ENCODE results near the gene SUGCT. TPM values are rescaled to one million over a fixed set of nuclear protein-coding genes. Genes with fewer than 3 reads are reported as not detected.

Gene SUGCT
- total RNA-seq, 1 experiment from 2014 or later, result 1.5 TPM

DNA sequence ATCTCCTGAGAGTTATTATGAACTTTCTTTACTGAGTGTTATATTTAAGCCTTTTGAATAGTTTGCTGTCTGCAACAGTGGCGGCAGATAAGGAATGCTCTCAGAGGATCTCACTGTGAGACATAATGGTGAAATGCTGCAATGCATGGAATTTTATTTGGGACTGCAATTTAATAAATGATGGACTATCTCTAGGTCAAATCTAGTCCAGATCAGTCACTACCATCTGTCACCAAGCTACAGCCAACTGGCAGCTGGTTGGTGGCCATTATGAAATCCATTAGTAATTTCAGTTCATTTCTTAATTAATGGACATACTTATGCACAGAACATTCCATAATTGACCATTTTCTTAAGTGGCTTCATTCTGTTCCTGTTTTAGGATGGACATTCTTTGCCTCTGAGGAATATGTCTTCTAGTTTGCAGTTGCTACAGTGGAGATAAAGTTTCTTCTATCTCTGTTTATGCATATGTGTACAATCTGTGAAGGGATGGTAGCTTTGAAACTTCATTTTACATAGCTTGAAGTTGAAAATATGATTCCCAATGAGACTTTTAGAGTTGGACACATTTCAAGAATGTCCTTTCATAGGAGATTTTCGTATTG lies 586.6 kb downstream of the SUGCT start:
- H3K4me3 ChIP-seq, result no peak overlapping the region
- no peaks in the 10 kb centered on the region for H3K9me3 ChIP-seq
- no peaks in the 10 kb centered on the region for H3K27me3 ChIP-seq
- no peaks in the 10 kb centered on the region for H3K36me3 ChIP-seq
- no peak for DNase-seq

DNA sequence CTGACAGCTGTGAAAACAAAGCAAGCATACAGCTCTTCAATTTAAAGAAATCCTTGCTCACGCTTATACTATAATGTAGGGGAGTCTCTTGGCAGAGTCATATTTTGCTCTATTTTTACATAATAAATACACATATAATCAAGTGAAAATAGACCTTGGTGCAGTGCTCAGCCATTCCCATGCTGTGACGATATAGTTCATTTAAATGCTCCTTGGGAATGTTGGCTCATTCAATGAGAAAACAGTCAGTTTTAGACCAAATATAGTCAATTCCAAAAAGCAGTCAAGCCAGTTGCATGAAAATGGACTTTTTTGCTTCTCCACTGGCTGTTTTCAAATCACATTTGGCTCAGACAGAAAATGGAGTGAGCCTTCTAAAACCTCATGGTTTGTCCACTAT lies 587.4 kb downstream of the SUGCT start:
- Histone ChIP-seq H3K27me3 (no peaks in the 10 kb centered on the region), H3K4me3 (no peak overlapping the region), H3K36me3 (no peaks in the 10 kb centered on the region), H3K9me3 (no peaks in the 10 kb centered on the region)
- DNase-seq, result no peak

GRCh38 chr7:40723829-40724228 lies 589.0 kb downstream of the SUGCT start:
- no peaks in the 10 kb centered on the region for H3K27me3 ChIP-seq
- no peaks in the 10 kb centered on the region for H3K9me3 ChIP-seq
- no peaks in the 10 kb centered on the region for H3K36me3 ChIP-seq
- H3K4me3 ChIP-seq, result no peak overlapping the region
- DNase-seq, result no peak

GRCh38 chr7:40726559-40726958 lies 591.8 kb downstream of the SUGCT start:
- H3K9me3 ChIP-seq, result no peaks in the 10 kb centered on the region
- no peak for DNase-seq
- H3K27me3 ChIP-seq, result no peaks in the 10 kb centered on the region
- H3K4me3 ChIP-seq, result no peak overlapping the region
- no peaks in the 10 kb centered on the region for H3K36me3 ChIP-seq

- H3K4me3 ChIP-seq, result no peak overlapping the region
- no peaks in the 10 kb centered on the region; the same call in 1 of the 2 replicates for H3K9me3 ChIP-seq
- DNase-seq, result no peak
- no peaks in the 10 kb centered on the region for H3K27me3 ChIP-seq
- no peaks in the 10 kb centered on the region for H3K36me3 ChIP-seq
Measured at GRCh38 chr7:40733114-40733513, 598.3 kb downstream of the SUGCT start.

GRCh38 chr7:40733578-40733977 lies 598.8 kb downstream of the SUGCT start:
- H3K4me3 ChIP-seq, result no peak overlapping the region
- H3K36me3 ChIP-seq, result no peaks in the 10 kb centered on the region
- H3K27me3 ChIP-seq, result no peaks in the 10 kb centered on the region
- DNase-seq, result no peak
- no peaks in the 10 kb centered on the region; the same call in 1 of the 2 replicates for H3K9me3 ChIP-seq

DNA sequence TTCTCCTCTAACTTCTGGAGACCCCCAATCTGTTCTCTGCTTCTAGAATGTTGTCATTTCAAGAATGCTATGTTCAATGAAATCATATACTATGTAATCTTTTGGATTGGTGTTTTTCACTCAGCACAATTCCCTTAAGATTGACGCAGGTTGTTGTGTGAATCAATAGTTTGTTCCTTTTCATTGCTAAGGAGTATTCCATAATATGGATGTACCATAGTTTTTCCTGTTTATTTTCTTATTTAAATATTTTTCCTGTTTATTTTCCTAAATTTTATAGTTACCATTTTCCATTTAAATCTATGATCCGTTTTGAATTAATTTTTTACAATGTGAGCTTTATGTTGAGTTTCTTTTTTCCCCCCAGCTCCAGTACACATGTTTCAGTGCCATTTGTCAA lies 604.5 kb downstream of the SUGCT start:
- Histone ChIP-seq H3K36me3 (no peaks in the 10 kb centered on the region), H3K9me3 (no peaks in the 10 kb centered on the region; the same call in 1 of the 2 replicates), H3K4me3 (no peak overlapping the region), H3K27me3 (no peaks in the 10 kb centered on the region)
- no peak for DNase-seq

- H3K27me3 ChIP-seq, result no peaks in the 10 kb centered on the region
- DNase-seq, result no peak
- no peak overlapping the region for H3K4me3 ChIP-seq
- H3K9me3 ChIP-seq, result no peaks in the 10 kb centered on the region; the same call in 1 of the 2 replicates
- no peaks in the 10 kb centered on the region for H3K36me3 ChIP-seq
Measured at GRCh38 chr7:40742270-40742669, 607.5 kb downstream of the SUGCT start.

GRCh38 chr7:40746841-40747556 lies 612.2 kb downstream of the SUGCT start:
- DNase-seq, result no peak
- Histone ChIP-seq H3K4me3 (no peak overlapping the region), H3K9me3 (no peaks in the 10 kb centered on the region), H3K27me3 (no peaks in the 10 kb centered on the region), H3K36me3 (no peaks in the 10 kb centered on the region)

DNA sequence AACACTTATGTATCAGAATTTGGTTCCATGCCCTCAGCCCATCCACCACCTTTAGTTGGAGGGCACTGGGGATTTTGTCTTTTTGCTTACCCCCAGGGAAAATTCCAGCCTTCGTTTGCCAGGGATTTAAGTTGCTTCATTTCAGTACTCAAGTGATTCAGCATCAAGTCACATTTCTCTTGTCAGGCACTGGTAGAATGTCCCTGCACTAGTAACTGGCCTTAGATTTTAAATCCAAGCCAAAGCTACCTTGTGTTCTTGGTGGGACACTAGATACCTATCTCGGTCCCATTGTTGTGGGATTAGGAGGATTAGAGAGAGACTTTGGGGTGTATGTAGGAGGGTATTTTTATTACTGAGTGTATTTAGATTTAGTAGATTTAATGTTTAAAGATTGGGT lies 613.1 kb downstream of the SUGCT start:
- H3K36me3 ChIP-seq, result no peaks in the 10 kb centered on the region
- no peak overlapping the region for H3K4me3 ChIP-seq
- H3K27me3 ChIP-seq, result no peaks in the 10 kb centered on the region
- H3K9me3 ChIP-seq, result no peaks in the 10 kb centered on the region
- DNase-seq, result no peak

- Histone ChIP-seq H3K4me3 (no peak overlapping the region), H3K36me3 (no peaks in the 10 kb centered on the region; the same call in 1 of the 2 replicates), H3K9me3 (no peaks in the 10 kb centered on the region), H3K27me3 (no peaks in the 10 kb centered on the region)
- no peak for DNase-seq
Measured at GRCh38 chr7:40749877-40750276, 615.1 kb downstream of the SUGCT start.

DNA sequence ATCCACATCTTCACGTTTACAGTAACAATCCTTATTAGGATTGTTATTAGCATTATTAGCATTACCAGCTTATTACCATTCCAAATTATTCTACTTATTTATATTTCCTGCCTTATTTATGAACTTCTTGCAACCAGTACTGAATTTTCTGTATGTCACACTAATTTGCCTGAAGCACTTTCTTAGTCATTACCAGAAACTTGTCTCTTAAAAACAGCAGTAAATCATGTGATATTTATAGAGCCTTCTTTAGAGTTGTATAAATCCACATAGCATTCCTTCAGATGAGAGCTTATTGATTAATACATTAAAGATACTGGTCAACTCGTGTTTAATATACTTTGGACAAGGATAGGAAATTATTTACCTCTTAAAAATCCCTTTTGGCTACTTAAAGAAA lies 618.6 kb downstream of the SUGCT start:
- no peak for DNase-seq
- Histone ChIP-seq H3K4me3 (no peak overlapping the region), H3K9me3 (no peaks in the 10 kb centered on the region), H3K36me3 (no peaks in the 10 kb centered on the region; the same call in 1 of the 2 replicates), H3K27me3 (no peaks in the 10 kb centered on the region)

- H3K4me3 ChIP-seq, result no peak overlapping the region
- no peaks in the 10 kb centered on the region for H3K9me3 ChIP-seq
- no peaks in the 10 kb centered on the region; the same call in 1 of the 2 replicates for H3K36me3 ChIP-seq
- H3K27me3 ChIP-seq, result no peaks in the 10 kb centered on the region
- no peak for DNase-seq
Measured at GRCh38 chr7:40755438-40755837, 620.6 kb downstream of the SUGCT start.

- no peak for DNase-seq
- H3K9me3 ChIP-seq, result no peaks in the 10 kb centered on the region
- H3K36me3 ChIP-seq, result no peaks in the 10 kb centered on the region; the same call in 1 of the 2 replicates
- no peak overlapping the region for H3K4me3 ChIP-seq
- H3K27me3 ChIP-seq, result no peaks in the 10 kb centered on the region
Measured at GRCh38 chr7:40757109-40757508, 622.3 kb downstream of the SUGCT start.

DNA sequence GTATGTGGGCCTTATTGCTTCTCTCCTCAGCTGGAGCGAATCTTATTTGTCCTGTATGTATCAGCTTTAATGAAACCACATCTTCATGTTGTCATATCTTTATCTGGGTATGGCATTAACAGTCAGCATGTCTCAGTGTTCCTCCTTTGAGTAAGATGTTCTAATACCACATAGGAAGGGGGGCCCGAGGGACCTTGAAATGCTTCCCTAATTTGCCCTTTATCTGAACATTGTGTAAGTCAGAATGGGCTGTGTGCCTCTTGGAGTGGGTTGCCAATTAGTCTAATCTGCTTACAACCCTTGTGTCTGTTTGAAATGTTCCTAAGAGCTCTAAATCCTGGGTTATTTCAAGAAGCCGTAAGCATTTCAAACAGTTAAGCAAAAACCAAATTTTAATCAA lies 623.8 kb downstream of the SUGCT start:
- Histone ChIP-seq H3K36me3 (no peaks in the 10 kb centered on the region; the same call in 1 of the 2 replicates), H3K9me3 (no peaks in the 10 kb centered on the region), H3K4me3 (no peak overlapping the region), H3K27me3 (no peaks in the 10 kb centered on the region)
- no peak for DNase-seq

DNA sequence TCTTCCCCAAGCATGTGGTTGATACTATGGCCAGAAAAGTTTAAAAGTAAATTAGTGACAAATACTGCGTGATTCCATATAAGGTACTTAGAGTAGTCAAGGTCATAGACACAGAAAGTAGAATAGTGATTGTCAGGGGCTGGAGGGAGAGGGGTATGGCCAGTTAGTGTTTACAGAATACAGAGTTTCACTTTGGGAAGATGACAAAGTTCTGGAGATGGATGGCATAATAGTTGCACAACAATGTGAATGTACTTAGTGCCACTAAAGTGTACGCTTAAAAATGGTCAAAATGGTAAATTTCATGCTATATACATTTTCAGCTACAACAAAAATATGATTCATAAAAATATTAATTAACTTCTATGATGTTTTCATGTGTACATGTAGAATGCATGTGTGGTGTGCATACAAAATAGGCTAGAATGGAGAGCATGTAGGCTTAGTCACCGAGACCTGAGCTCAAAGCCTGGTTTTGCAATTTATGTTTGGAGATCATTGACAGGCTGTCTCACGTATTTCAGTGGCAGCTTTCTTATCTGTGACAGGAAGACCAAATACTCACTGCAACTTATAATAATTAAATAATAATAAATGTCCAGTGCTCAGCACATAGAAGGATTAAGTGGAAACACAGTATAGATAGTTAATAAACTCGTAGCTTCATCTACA lies 625.6 kb downstream of the SUGCT start:
- Histone ChIP-seq H3K27me3 (no peaks in the 10 kb centered on the region), H3K36me3 (no peaks in the 10 kb centered on the region), H3K4me3 (no peak overlapping the region), H3K9me3 (no peaks in the 10 kb centered on the region)
- no peak for DNase-seq

DNA sequence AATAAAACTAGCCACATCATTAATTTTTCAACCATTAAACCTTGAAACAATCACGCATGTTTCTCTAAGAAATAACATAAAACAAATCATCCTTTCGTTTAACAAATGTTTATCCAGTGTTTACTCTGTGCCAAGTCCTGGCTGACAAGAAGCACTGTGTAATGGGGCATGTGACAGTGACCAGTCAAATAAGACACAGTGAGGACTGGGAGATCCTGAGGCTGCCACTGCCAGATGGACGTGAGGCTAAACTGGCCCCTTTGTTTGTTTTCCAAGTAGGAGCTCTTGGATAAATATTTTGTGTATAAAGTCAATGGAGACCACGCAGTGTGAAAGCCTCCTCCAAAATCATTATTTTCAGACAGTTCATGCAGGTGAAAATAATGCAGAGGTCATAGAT lies 626.2 kb downstream of the SUGCT start:
- no peaks in the 10 kb centered on the region for H3K36me3 ChIP-seq
- no peaks in the 10 kb centered on the region for H3K27me3 ChIP-seq
- H3K9me3 ChIP-seq, result no peaks in the 10 kb centered on the region
- no peak overlapping the region for H3K4me3 ChIP-seq
- no peak for DNase-seq

Data from MG63 (cell line).